IMR-90 (cell line): Measurements from ENCODE around the gene SESN3. TPM values are rescaled to one million over a fixed set of nuclear protein-coding genes. Genes with fewer than 3 reads are reported as not detected.

Source experiments
- ATAC-seq: fragments of 200-7000 bp; cut with Tn5 transposase; 2 replicates; pipeline ENCODE4 v1.9.1; 2020; ENCODE audit warnings: low read depth, mild to moderate bottlenecking, moderate library complexity
- BruUV-seq: library from RNA; stranded (reverse); fragments of 400-500 nt; replicated peaks from 2 replicates; lab custom pipeline; 2021; lab: Mats Ljungman, UMichigan
- CTCF ChIA-PET: fragments of 300-600 bp; formaldehyde crosslinking; extraction: SDS; loops from one replicate; lab custom pipeline; 2021; ENCODE audit warnings: antibody characterized with exemption; lab: Yijun Ruan, JAX
- POLR2A ChIA-PET: fragments of 300-600 bp; sonication (Branson Sonifier 250); formaldehyde crosslinking; loops from one replicate; lab custom pipeline; 2022; ENCODE audit warnings: antibody characterized with exemption; ENCODE audit not compliant: unreplicated experiment; lab: Charles Lee
- DNase-seq: peaks from one replicate; pipeline ENCODE4 v3.0.0; 2013
- H2AFZ ChIP-seq: replicated peaks from 2 replicates; pipeline ENCODE3; 2013; ENCODE audit warnings: low read length, mild to moderate bottlenecking; ENCODE audit not compliant: poor library complexity
- H2AK5ac ChIP-seq: 2 replicates; pipeline ENCODE4 v1.6.1; 2013; ENCODE audit warnings: low read depth, low read length, inconsistent platforms
- H2AK9ac ChIP-seq: replicated peaks from 2 replicates; pipeline ENCODE3; 2013; ENCODE audit warnings: mild to moderate bottlenecking, low read depth, low read length, moderate library complexity; ENCODE audit not compliant: poor library complexity
- H2BK120ac ChIP-seq: 2 replicates; pipeline ENCODE4 v1.6.1; 2013; ENCODE audit warnings: low read depth, low read length, inconsistent platforms
- H2BK15ac ChIP-seq: 3 replicates; pipeline ENCODE4 v1.6.1; 2013; ENCODE audit warnings: low read depth, low read length, inconsistent platforms
- H2BK20ac ChIP-seq: 2 replicates; pipeline ENCODE4 v1.6.1; 2013; ENCODE audit warnings: low read depth, mild to moderate bottlenecking, inconsistent platforms, low read length, moderate library complexity
- H2BK5ac ChIP-seq: 2 replicates; pipeline ENCODE4 v1.6.1; 2013; ENCODE audit warnings: mild to moderate bottlenecking, low read depth, low read length, inconsistent platforms; ENCODE audit not compliant: poor library complexity, severe bottlenecking
- H3K14ac ChIP-seq: replicated peaks from 2 replicates; pipeline ENCODE4 v1.6.1; 2013; ENCODE audit warnings: low read depth, low read length, inconsistent platforms
- H3K18ac ChIP-seq: 2 replicates; pipeline ENCODE4 v1.6.1; 2013; ENCODE audit warnings: low read depth, low read length, control low read depth
- H3K23ac ChIP-seq: 2 replicates; pipeline ENCODE4 v1.6.1; 2013; ENCODE audit warnings: low read depth, low read length, inconsistent platforms
- H3K27ac ChIP-seq: 2 replicates; pipeline ENCODE4 v1.5.1; 2013; ENCODE audit warnings: mild to moderate bottlenecking, control low read depth, low read length; ENCODE audit not compliant: insufficient read depth
- H3K27me3 ChIP-seq: 2 replicates; pipeline ENCODE4 v1.6.1; 2013; ENCODE audit warnings: low read length; ENCODE audit not compliant: control insufficient read depth, insufficient read depth
- H3K36me3 ChIP-seq: 2 replicates; pipeline ENCODE4 v1.6.1; 2013; ENCODE audit warnings: low read length, mixed read lengths; ENCODE audit not compliant: control insufficient read depth, insufficient read depth
- H3K4ac ChIP-seq: 2 replicates; pipeline ENCODE4 v1.6.1; 2013; ENCODE audit warnings: low read depth, low read length, inconsistent platforms
- H3K4me1 ChIP-seq: 2 replicates; pipeline ENCODE4 v1.6.1; 2013; ENCODE audit warnings: low read length, mixed read lengths; ENCODE audit not compliant: control insufficient read depth, insufficient read depth
- H3K4me2 ChIP-seq: 2 replicates; pipeline ENCODE4 v1.6.1; 2013; ENCODE audit warnings: low read depth, mild to moderate bottlenecking, control low read depth, low read length, moderate library complexity
- H3K4me3 ChIP-seq: 2 replicates; pipeline ENCODE4 v1.5.1; 2013; ENCODE audit warnings: low read depth, mild to moderate bottlenecking, control low read depth, low read length, moderate library complexity; ENCODE audit not compliant: insufficient read depth
- H3K56ac ChIP-seq: 2 replicates; pipeline ENCODE4 v1.6.1; 2013; ENCODE audit warnings: low read length, inconsistent platforms; ENCODE audit not compliant: insufficient read depth; ENCODE audit errors: extremely low read depth
- H3K79me1 ChIP-seq, 2 experiments: 2 replicates each; pipeline ENCODE4 v1.6.1; 2013; ENCODE audit warnings: low read length in 2 of 2, inconsistent platforms in 1 of 2, low read depth in 1 of 2
- H3K9ac ChIP-seq: 2 replicates; pipeline ENCODE4 v1.6.1; 2013; ENCODE audit warnings: low read depth, low read length, control low read depth
- H3K9me1 ChIP-seq: 2 replicates; pipeline ENCODE4 v1.6.1; 2013; ENCODE audit warnings: low read length, inconsistent platforms; ENCODE audit not compliant: insufficient read depth
- H3K9me3 ChIP-seq: 2 replicates; pipeline ENCODE4 v1.6.1; 2013; ENCODE audit warnings: low read length; ENCODE audit not compliant: control insufficient read depth, insufficient read depth
- H4K20me1 ChIP-seq: 2 replicates; pipeline ENCODE4 v1.6.1; 2013; ENCODE audit warnings: low read length, inconsistent platforms; ENCODE audit not compliant: insufficient read depth
- H4K5ac ChIP-seq: 2 replicates; pipeline ENCODE4 v1.6.1; 2013; ENCODE audit warnings: mild to moderate bottlenecking, low read depth, low read length, control low read depth
- H4K8ac ChIP-seq, 2 experiments: 2 replicates each; pipeline ENCODE4 v1.6.1; 2013; ENCODE audit warnings: low read depth in 2 of 2, low read length in 2 of 2, control low read depth in 1 of 2, inconsistent platforms in 1 of 2
- H4K91ac ChIP-seq: 2 replicates; pipeline ENCODE4 v1.6.1; 2013; ENCODE audit warnings: low read depth, low read length, inconsistent platforms; ENCODE audit not compliant: insufficient read depth
- BHLHE40 ChIP-seq: fragments of 150-350 bp; IDR thresholded peaks from 2 replicates; pipeline ENCODE4 v1.6.1; 2016; ENCODE audit warnings: mild to moderate bottlenecking, low read depth, low read length
- CEBPB ChIP-seq: IDR thresholded peaks from 2 replicates; pipeline ENCODE4 v1.6.1; 2012; ENCODE audit warnings: low read depth, low read length, improper control_type of control experiment
- CHD1 ChIP-seq: IDR thresholded peaks from 2 replicates; pipeline ENCODE4 v1.6.1; 2012; ENCODE audit warnings: low read depth, low read length, improper control_type of control experiment
- CTCF ChIP-seq: conservative IDR thresholded peaks from 2 replicates; pipeline ENCODE4 v1.5.1; 2012; ENCODE audit warnings: mild to moderate bottlenecking, low read depth, low read length, improper control_type of control experiment
- FOS ChIP-seq: fragments of 150-350 bp; IDR thresholded peaks from 2 replicates; pipeline ENCODE4 v1.6.1; 2016; ENCODE audit warnings: low read depth, low read length
- MAFK ChIP-seq: IDR thresholded peaks from 2 replicates; pipeline ENCODE4 v1.6.1; 2012; ENCODE audit warnings: low read depth, low read length, improper control_type of control experiment
- MAZ ChIP-seq: IDR thresholded peaks from 2 replicates; pipeline ENCODE4 v1.6.1; 2012; ENCODE audit warnings: low read depth, mild to moderate bottlenecking, low read length, improper control_type of control experiment, moderate library complexity, borderline replicate concordance
- MXI1 ChIP-seq: IDR thresholded peaks from 2 replicates; pipeline ENCODE4 v1.6.1; 2012; ENCODE audit warnings: low read depth, mild to moderate bottlenecking, low read length, moderate library complexity, borderline replicate concordance
- NFE2L2 ChIP-seq: fragments of 150-350 bp; IDR thresholded peaks from 2 replicates; pipeline ENCODE4 v1.6.1; 2016; ENCODE audit warnings: low read depth, mild to moderate bottlenecking, low read length
- POLR2A ChIP-seq: IDR thresholded peaks from 2 replicates; pipeline ENCODE4 v1.6.1; 2012; ENCODE audit warnings: mild to moderate bottlenecking, low read depth, low read length
- RAD21 ChIP-seq: IDR thresholded peaks from 2 replicates; pipeline ENCODE4 v1.6.1; 2012; ENCODE audit warnings: low read length, improper control_type of control experiment
- RCOR1 ChIP-seq: IDR thresholded peaks from 2 replicates; pipeline ENCODE4 v1.6.1; 2012; ENCODE audit warnings: mild to moderate bottlenecking, low read length, improper control_type of control experiment; ENCODE audit not compliant: insufficient replicate concordance
- RFX5 ChIP-seq: IDR thresholded peaks from 2 replicates; pipeline ENCODE4 v1.8.0; 2012; ENCODE audit warnings: low read depth, mild to moderate bottlenecking, low read length, moderate library complexity
- SMC3 ChIP-seq: fragments of 150-350 bp; IDR thresholded peaks from 2 replicates; pipeline ENCODE4 v1.6.1; 2016; ENCODE audit warnings: low read depth, mild to moderate bottlenecking, antibody characterized with exemption, low read length, moderate library complexity
- USF2 ChIP-seq: fragments of 150-350 bp; IDR thresholded peaks from 2 replicates; pipeline ENCODE4 v1.6.1; 2017; ENCODE audit warnings: mild to moderate bottlenecking, antibody characterized with exemption, low read length, low read depth
- WGBS, 2 experiments: methylation state at CpG; one replicate each; pipeline versions ENCODE4 v1.1.5 to v1.1.7; 2013; ENCODE audit warnings: missing lambda C conversion rate in 2 of 2; ENCODE audit not compliant: insufficient read length in 1 of 2; ENCODE audit errors: extremely low coverage in 2 of 2; 5-methylcytosine and 5-hydroxymethylcytosine counted together
- dilution Hi-C: fragments of 300-500 bp; cut with HindIII; formaldehyde crosslinking; loops from one replicate; pipeline ENCODE4 v1.14.3; 2018; ENCODE audit warnings: low sequenced_read_pairs; ENCODE audit not compliant: unreplicated experiment
- in situ Hi-C: fragments of 300-500 bp; cut with MboI; formaldehyde crosslinking; loops from 3 replicates; pipeline ENCODE4 v1.14.3; 2019; ENCODE audit warnings: low sequenced_read_pairs, inconsistent platforms, mixed read lengths
- intact Hi-C: fragments of 100-400 bp; cut with micrococcal nuclease; formaldehyde crosslinking; loops from 2 replicates; pipeline ENCODE4 v1.10.0; 2022
- polyA plus RNA-seq, 3 experiments: library from polyadenylated mRNA; depleted of rRNA; stranded (reverse); fragments of >200 nt; gene quantifications; 2 replicates each; pipeline ENCODE4 v1.2.3, GENCODE V29; 2012; ENCODE audit warnings: low replicate concordance in 1 of 3
- total RNA-seq: library from RNA; depleted of rRNA; stranded (reverse); fragments of >200 nt; gene quantifications from 2 replicates; pipeline ENCODE4 v1.2.3, GENCODE V29; 2012
- TF ChIP-seq, protein P1 (sequence below): fragments of 150-350 bp; IDR thresholded peaks from 2 replicates; pipeline ENCODE4 v1.6.1; 2016; ENCODE audit warnings: low read depth, mild to moderate bottlenecking, low read length, moderate library complexity, borderline replicate concordance

The SESN3 gene
- total and polyA plus RNA-seq, 2 of the 4 experiments (the other 2 are of a cell fraction) = 2.0 to 7.7 TPM

- intact Hi-C loops = no loop called here
- no peak overlapping the region for H2BK20ac ChIP-seq
- WGBS, 2 experiments = no CpG with 5 or more reads among the region's 8 CpGs
- H3K14ac ChIP-seq = no peak overlapping the region
- no peaks in the 10 kb centered on the region for H4K20me1 ChIP-seq
- H3K4me1 ChIP-seq = no peaks in the 10 kb centered on the region
- H2BK5ac ChIP-seq = no peak overlapping the region
- H2BK120ac ChIP-seq = no peak overlapping the region
- no peak overlapping the region for H4K91ac ChIP-seq
- H3K4ac ChIP-seq = no peak overlapping the region
- H3K4me2 ChIP-seq = no peak overlapping the region
- H3K79me1 ChIP-seq = no peaks in the 10 kb centered on the region
- H3K4me3 ChIP-seq = no peak overlapping the region
- H3K56ac ChIP-seq = no peak overlapping the region
- peaks cover 1% of the 10 kb centered on the region for H3K27me3 ChIP-seq
- H3K18ac ChIP-seq = no peak overlapping the region
- no peak overlapping the region for H4K8ac ChIP-seq
- H3K36me3 ChIP-seq = no peaks in the 10 kb centered on the region
- dilution Hi-C loops = no loop called here
- ATAC-seq = no peak
- H4K5ac ChIP-seq = no peak overlapping the region
- no peak overlapping the region for H3K23ac ChIP-seq
- no peak overlapping the region for H3K9ac ChIP-seq
- H2BK15ac ChIP-seq = no peak overlapping the region
- no peaks in the 10 kb centered on the region for H3K9me1 ChIP-seq
- BruUV-seq = no TSS peak
- in situ Hi-C loops = no loop called here
- no peak overlapping the region for H3K27ac ChIP-seq
- DNase-seq = no peak
- H2AFZ ChIP-seq = no peak overlapping the region
- no peak overlapping the region for H2AK9ac ChIP-seq
- H3K9me3 ChIP-seq = no peaks in the 10 kb centered on the region
- H2AK5ac ChIP-seq = no peak overlapping the region
- POLR2A ChIA-PET = no interaction called here
- TF ChIP-seq, protein P1, sequence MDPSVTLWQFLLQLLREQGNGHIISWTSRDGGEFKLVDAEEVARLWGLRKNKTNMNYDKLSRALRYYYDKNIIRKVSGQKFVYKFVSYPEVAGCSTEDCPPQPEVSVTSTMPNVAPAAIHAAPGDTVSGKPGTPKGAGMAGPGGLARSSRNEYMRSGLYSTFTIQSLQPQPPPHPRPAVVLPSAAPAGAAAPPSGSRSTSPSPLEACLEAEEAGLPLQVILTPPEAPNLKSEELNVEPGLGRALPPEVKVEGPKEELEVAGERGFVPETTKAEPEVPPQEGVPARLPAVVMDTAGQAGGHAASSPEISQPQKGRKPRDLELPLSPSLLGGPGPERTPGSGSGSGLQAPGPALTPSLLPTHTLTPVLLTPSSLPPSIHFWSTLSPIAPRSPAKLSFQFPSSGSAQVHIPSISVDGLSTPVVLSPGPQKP = no peak
- no peak for TF ChIP-seq RFX5
- no peak for TF ChIP-seq USF2
- no peak for TF ChIP-seq MAFK
- no peak for TF ChIP-seq CEBPB
- no peak for TF ChIP-seq MAZ
- TF ChIP-seq CHD1 = no peak
- no peak for TF ChIP-seq RCOR1
- no peak for TF ChIP-seq FOS
- no peak for TF ChIP-seq CTCF
- no peak for TF ChIP-seq NFE2L2
- no peak for TF ChIP-seq MXI1
- TF ChIP-seq SMC3 = no peak
- no peak for TF ChIP-seq RAD21
- no peak for TF ChIP-seq BHLHE40
- no peak for TF ChIP-seq POLR2A
- CTCF ChIA-PET = no interaction called here
Measured at GRCh38 chr11:95242091-95242844, 11.3 kb upstream of the SESN3 start.
